Measurements from ENCODE around the gene SLC32A1.
A peak's percentile ranks its signal among the peaks of the same experiment; 100 is the strongest.

The SLC32A1 gene

GRCh38 chr20:38755324-38755910 lies 31.1 kb downstream of the SLC32A1 start:
- no peak for DNase-seq

GRCh38 chr20:38757145-38757775 lies 33.0 kb downstream of the SLC32A1 start:
- DNase-seq, result no peak

- no peak for DNase-seq
Measured at GRCh38 chr20:38759106-38759505, 34.8 kb downstream of the SLC32A1 start.

- no peak for DNase-seq
Measured at GRCh38 chr20:38760978-38761377, 36.7 kb downstream of the SLC32A1 start.

- no peak for DNase-seq
Measured at GRCh38 chr20:38762174-38762573, 37.9 kb downstream of the SLC32A1 start.

GRCh38 chr20:38763616-38764015 lies 39.3 kb downstream of the SLC32A1 start:
- no peak for DNase-seq

- DNase-seq, result peak; percentile 34
Measured at GRCh38 chr20:38764567-38765318, 40.5 kb downstream of the SLC32A1 start.

- no peak for DNase-seq
Measured at GRCh38 chr20:38766071-38766470, 41.8 kb downstream of the SLC32A1 start.

- DNase-seq, result no peak
Measured at GRCh38 chr20:38769376-38770295, 45.4 kb downstream of the SLC32A1 start.

GRCh38 chr20:38770546-38770945 lies 46.3 kb downstream of the SLC32A1 start:
- no peak for DNase-seq

- no peak for DNase-seq
Measured at GRCh38 chr20:38770970-38771369, 46.7 kb downstream of the SLC32A1 start.

- no peak for DNase-seq
Measured at GRCh38 chr20:38771621-38772020, 47.3 kb downstream of the SLC32A1 start.

- DNase-seq, result no peak
Measured at GRCh38 chr20:38774167-38774566, 49.9 kb downstream of the SLC32A1 start.

GRCh38 chr20:38776363-38776762 lies 52.1 kb downstream of the SLC32A1 start:
- no peak for DNase-seq
